Measurements from ENCODE around the gene KLHL33. TPM values are rescaled to one million over a fixed set of nuclear protein-coding genes. Genes with fewer than 3 reads are reported as not detected.

Gene KLHL33, protein sequence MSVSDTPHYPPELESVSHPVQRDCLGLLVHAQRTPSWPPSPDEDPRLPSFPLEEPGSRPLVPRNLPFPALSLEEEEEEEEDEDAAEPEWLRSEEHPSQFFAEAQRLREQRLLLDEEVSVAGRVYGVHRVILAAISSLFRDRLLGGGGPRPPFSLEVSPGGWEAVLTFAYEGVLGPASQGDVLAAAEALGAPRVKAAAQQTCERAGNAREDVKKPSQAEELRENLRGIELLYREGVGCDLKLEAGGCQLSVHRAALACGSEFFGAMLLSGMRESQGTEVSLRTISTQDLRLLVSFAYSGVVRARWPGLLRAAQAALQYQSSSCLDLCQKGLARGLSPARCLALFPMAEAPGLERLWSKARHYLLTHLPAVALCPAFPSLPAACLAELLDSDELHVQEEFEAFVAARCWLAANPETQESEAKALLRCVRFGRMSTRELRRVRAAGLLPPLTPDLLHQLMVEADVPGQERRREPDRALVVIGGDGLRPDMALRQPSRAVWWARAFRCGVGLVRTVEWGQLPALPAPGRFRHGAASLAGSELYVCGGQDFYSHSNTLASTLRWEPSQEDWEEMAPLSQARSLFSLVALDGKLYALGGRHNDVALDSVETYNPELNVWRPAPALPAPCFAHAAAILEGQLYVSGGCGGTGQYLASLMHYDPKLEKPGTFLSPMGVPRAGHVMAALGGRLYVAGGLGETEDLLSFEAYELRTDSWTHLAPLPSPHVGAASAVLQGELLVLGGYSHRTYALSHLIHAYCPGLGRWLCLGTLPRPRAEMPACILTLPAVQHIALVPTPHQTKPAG
- 0.01 to 0.03 TPM (median 0.02 TPM) in 4 of 5 replicates, not detected in the other for total RNA-seq (2022; extraction: Qiagen RNA extraction)

DNA sequence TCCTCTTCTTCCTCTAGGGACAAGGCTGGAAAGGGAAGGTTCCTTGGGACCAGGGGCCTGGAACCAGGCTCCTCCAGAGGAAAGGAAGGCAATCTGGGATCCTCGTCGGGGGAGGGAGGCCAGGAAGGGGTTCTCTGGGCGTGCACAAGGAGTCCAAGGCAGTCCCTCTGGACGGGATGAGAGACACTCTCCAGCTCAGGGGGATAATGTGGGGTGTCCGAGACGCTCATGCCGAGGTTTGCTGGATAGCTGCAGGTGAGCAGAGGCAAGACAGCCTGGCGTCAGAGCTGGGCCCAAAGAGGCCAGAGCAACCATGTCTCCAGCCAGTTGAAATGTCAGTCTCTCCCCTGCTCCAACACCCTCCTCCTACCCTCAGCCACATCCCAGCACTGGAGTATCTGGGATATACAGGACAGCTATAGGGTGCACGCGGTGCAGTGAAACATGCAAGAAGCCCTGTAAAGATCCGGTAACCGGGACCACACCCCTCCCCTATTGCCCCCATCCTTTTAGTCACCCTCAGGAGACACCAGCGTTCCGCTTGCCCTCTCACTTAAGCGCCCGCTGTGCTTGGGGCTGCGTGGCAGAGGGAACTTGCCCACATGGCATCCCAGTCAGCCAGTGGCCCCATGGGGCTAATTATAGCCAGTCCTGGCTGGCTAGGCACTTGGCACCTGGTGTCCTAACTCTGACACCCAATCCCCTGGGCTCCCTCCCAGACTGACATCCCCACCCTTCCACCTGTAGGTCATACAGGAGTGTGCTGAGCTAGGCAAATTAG lies at the start of gene KLHL33:
KLHL33 (minus strand) TSS at position 585 of the 781 bp plus-strand sequence; CDS start at position 230, 355 bp downstream.

GRCh38 chr14:20469242-20469889 lies 33.4 kb upstream of the KLHL33 start, which contains the start of gene PNP:
Gene PNP (plus strand): TSS chr14:20469406. CDS start chr14:20469525, 119 bp downstream.

GRCh38 chr14:20461225-20462141 lies 25.5 kb upstream of the KLHL33 start, which contains the start of gene PIP4P1:
Gene PIP4P1 (minus strand): TSS chr14:20461434. CDS start chr14:20461325, 109 bp downstream.

GRCh38 chr14:20454516-20455354 lies 18.8 kb upstream of the KLHL33 start, which contains the start of the genes APEX1 and OSGEP:
Gene APEX1 (plus strand): TSS chr14:20455226. CDS start chr14:20455646, 420 bp downstream.
Gene OSGEP (minus strand): TSS chr14:20454812. CDS start chr14:20454683, 129 bp downstream.

DNA sequence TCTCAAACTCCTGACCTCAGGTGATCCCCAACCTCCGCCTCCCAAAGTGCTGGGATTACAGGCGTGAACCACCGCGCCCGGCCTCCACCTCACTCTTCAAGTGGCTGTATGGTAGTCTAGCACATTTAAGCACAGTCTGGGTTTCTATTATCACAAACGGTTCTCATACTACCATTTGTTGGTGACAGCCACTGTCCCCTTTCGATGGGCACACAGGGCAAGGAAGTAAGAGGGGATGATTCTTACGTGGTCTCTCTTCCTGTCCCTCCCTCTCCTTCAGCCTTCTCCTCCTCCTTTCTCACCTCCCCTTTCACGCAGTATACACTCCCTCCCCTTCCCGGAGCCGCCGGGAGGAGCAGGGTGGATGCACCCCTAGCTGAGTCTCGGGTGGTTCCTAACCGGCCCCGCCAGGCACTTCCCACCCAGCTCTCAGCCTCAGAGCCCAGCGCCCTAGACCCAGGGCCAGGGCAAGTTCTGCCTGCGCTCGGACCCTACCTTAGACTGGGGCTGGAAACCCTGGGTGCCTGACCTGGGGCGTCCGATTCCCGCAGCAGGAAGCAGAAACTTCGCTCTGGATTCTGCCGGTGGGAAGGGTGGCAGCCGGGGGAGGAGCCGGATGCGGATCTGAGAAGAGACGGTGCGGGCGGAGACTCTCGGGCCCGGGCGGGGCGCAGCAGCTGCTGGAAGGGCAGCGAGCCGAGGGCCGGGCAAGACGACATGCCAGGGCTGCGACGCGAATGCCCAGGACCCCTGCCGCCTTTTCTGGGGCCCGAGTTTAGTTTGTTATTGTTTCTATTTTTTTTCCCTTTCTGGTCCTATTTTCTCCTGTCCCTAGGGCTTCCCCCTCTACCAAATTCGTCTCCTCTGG lies 22.9 kb downstream of the KLHL33 start, which contains the start of gene TEP1:
TEP1 (minus strand) TSS at position 626 of the 868 bp plus-strand sequence. CDS start 5,062 bp downstream, outside the sequence.

Other genes starting within 250 kb of the KLHL33 start
- not detected in 5 replicates for gene OR11G2, start 245.3 kb downstream of the KLHL33 start, total RNA-seq (2022; extraction: Qiagen RNA extraction)
- gene OR11H6, start 212.5 kb downstream of the KLHL33 start, total RNA-seq (2022; extraction: Qiagen RNA extraction), result not detected in 5 replicates
- not detected in 5 replicates for gene OR11H7, start 207.2 kb downstream of the KLHL33 start, total RNA-seq (2022; extraction: Qiagen RNA extraction)
- gene OR11H4, start 196.9 kb downstream of the KLHL33 start, total RNA-seq (2022; extraction: Qiagen RNA extraction), result not detected in 5 replicates
- 15.5 to 26.0 TPM (median 17.3 TPM) in 5 replicates for gene TTC5, start 130.2 kb downstream of the KLHL33 start, total RNA-seq (2022; extraction: Qiagen RNA extraction)
- gene CCNB1IP1, start 102.9 kb downstream of the KLHL33 start, total RNA-seq (2022; extraction: Qiagen RNA extraction), result 35.9 to 43.6 TPM (median 38.6 TPM) in 5 replicates
- gene PARP2, start 92.5 kb downstream of the KLHL33 start, total RNA-seq (2022; extraction: Qiagen RNA extraction), result 17.3 to 21.2 TPM (median 18.9 TPM) in 5 replicates
- gene TEP1, start 22.7 kb downstream of the KLHL33 start, total RNA-seq (2022; extraction: Qiagen RNA extraction), result 8.7 to 9.7 TPM (median 9.3 TPM) in 5 replicates
- 23.5 to 26.9 TPM (median 24.8 TPM) in 5 replicates for gene OSGEP, start 18.6 kb upstream of the KLHL33 start, total RNA-seq (2022; extraction: Qiagen RNA extraction)
- 252 to 268 TPM (median 254 TPM) in 5 replicates for gene APEX1, start 19.1 kb upstream of the KLHL33 start, total RNA-seq (2022; extraction: Qiagen RNA extraction)
- 26.9 to 38.5 TPM (median 31.7 TPM) in 5 replicates for gene PIP4P1, start 25.3 kb upstream of the KLHL33 start, total RNA-seq (2022; extraction: Qiagen RNA extraction)
- 130 to 158 TPM (median 135 TPM) in 5 replicates for gene PNP, start 33.2 kb upstream of the KLHL33 start, total RNA-seq (2022; extraction: Qiagen RNA extraction)
- gene RNASE10, start 69.4 kb upstream of the KLHL33 start, total RNA-seq (2022; extraction: Qiagen RNA extraction), result 0.13 to 0.39 TPM (median 0.25 TPM) in 5 replicates
- not detected in 5 replicates for gene RNASE9, start 124.9 kb upstream of the KLHL33 start, total RNA-seq (2022; extraction: Qiagen RNA extraction)
- gene RNASE11, start 151.8 kb upstream of the KLHL33 start, total RNA-seq (2022; extraction: Qiagen RNA extraction), result not detected in 5 replicates
- not detected in 5 replicates for gene RNASE12, start 155.2 kb upstream of the KLHL33 start, total RNA-seq (2022; extraction: Qiagen RNA extraction)
- gene OR6S1, start 205.5 kb upstream of the KLHL33 start, total RNA-seq (2022; extraction: Qiagen RNA extraction), result not detected in 5 replicates
- gene RNASE4, start 248.4 kb upstream of the KLHL33 start, total RNA-seq (2022; extraction: Qiagen RNA extraction), result 4.6 to 9.5 TPM (median 8.4 TPM) in 5 replicates

All from A549 treated with AZD2906 at 1 μM for 4 hours (cell line).